GOT3 (cell line): ENCODE measurements around the gene CIBAR2.
"Not testable (repeated sequence)": the region's sequence is repeated elsewhere in the genome, so short reads cannot be mapped to it uniquely, and the experiment has no call there.

Source experiments
- DNase-seq: peaks from one replicate; lab custom pipeline; 2025; ENCODE audit warnings: mixed read lengths; lab: John Stamatoyannopoulos, UW

CIBAR2 gene

DNA sequence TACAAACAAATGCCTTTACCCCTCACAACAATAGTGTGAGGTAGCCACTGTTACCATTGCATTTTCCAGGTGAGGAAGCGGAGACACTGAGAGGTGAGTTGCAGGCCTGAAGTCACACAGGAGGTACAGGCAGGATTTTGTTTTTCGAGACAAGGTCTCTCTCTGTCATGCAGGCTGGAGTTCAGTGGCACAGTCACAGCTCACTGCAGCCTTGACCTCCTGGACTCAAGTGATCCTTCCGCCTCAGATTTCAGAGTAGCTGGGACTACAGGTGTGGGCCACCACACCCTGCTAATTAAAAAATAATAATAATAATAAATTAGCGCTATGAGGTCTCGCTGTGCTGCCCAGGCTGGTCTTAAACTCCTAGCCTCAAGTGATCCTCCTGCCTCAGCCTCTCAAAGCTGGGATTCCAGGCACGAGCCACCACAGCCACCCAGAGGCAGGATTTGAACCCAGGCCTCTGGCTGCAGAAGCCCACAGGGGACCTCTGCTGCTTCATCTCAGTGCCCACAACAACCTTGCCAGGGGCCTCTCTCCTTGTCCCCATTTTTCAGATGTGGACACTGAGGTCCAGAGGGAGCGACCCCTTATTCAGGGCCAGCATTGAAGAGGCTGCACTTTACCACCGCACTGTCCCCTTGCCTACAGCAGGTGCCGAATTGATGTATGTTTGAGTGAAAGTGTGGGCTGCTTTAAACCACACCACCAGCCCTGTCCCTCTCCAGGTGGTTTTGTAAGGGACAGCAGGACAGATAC lies 16.0 kb upstream of the CIBAR2 start:
- DNase-seq: no peak

DNA sequence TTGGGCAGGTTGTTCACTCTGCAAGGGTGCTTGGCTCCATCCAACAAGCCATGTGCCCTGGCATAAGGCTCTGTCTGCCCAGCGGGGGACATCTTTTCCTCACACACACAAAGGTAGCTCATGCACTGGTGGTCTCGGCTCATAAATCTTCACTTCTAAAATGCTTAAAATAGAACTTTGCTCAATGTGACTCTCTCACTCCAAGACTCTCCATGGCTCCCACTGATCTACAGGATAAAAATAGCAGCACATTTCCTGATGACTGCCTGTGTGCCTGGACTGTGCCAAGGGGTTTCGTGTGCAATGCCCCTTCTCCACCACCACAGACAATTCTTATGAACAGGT lies 15.1 kb upstream of the CIBAR2 start:
- DNase-seq: no peak

DNA sequence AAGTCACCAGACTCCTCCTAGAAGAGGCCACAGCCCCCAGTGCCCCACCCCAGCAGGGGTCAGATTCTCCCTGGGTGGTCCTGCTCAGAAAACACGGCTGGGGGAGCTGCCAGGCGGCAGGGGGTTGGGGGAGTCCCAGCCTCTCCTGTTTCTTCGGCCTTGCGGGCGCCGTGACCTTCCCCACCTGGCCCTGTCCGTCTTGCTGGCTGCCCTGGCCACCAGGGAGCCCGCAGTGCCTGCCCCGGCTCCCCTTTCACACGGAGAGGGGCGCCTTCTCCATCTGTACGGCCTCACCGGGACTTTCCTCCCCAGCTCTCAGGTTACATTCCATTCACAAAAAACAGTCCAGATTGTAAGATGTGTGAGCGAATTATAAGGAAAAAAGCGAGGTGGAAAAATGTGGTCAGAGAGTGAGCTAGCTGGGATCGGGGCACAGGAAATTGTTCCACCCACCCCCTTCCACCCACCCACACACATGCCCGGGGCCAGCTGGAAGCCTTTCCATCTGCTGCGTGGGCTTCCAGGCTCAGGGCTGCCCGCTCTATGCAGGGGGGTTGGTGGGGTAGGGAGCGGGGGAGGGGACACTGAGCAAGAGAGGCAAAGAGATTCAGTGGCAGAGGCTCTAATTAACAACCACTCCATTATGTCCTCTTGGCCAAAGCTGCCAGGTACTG lies 14.6 kb upstream of the CIBAR2 start:
- no peak for DNase-seq

DNA sequence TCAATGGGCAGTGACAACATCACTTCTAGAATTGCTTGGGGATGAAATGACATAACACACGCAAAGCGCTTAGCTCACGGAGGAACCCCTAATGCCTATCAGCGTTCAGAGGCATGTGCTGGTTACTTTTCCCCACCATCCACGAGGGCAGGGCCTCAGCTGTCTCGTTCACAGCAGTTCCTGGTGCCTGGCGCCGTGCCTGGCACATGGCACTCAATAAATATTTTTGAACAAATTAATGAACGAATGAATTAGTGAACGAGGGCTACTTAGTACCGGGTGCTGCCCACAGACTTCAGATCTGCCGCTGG lies 14.1 kb upstream of the CIBAR2 start:
- no peak for DNase-seq

DNA sequence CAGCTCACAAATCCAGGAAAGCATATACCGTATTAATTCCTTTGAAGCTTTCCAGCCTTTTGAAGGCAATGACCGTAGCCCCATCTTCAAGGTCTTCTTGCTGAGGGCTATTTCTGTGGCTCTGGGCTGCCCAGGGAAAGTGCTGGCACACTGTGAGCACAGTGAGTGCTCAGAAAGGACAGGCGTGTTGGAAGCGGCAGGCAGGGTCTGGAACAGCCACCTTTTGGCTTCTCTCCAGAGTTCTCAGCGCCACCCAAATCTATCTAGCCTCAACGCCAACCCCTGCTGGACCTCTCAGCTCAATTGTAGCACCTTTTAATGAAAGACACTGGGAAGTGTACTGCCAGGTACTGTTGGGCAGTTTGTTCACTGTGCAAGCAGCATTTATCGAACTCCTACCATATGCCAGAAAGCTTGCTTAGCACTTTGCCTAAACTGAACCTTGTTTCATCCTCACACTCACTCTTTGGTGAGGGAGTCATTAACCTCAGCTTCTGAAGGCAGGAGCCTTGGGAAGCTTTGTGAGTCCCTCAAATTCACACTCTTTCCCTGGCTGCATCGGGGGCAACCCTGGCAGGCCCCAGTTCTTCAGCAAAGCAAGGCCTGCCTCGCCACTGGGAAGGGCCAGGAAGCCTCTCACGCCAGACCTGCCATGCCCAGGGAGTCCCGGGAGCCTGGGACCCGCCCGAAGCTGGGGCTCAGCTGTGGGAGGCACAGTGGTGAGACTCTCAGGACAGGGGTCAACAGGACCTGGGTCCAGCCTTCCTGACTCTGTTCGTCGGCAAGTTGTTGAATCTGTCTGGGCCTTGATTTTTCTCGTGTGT lies 13.5 kb upstream of the CIBAR2 start:
- no peak for DNase-seq

DNA sequence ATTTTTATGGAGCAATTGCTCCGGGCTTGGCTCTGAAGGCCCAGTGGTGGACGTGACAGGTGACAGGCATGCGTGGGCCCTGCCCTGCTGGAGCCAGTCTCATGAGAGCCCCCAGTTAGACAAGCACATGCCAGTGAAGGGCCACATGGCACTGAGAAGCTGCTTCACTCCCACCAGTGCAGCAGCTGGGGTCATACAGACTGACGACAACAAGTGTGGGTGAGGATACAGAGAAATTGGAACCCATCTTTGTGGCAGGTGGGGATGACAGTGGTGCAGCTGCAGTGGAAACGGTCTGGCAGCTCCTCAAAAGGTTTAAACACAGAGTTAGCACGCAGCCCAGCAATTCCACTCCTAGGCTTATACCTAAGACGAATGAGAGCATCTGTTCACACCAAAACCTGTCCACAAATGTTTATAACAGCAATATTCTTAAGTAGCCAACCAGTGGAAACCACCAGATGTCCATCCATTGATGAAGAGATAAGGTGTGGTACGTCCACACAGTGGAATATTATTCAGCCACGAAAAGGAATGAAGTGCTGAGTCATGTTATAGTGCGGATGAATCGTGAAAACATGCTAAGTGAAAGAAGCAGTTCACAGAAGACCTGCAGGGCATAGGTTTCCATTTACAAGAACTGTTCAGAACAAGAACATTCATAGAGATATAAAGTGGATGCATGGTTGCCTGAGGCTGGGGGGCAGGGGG lies 12.5 kb upstream of the CIBAR2 start:
- DNase-seq: no peak

DNA sequence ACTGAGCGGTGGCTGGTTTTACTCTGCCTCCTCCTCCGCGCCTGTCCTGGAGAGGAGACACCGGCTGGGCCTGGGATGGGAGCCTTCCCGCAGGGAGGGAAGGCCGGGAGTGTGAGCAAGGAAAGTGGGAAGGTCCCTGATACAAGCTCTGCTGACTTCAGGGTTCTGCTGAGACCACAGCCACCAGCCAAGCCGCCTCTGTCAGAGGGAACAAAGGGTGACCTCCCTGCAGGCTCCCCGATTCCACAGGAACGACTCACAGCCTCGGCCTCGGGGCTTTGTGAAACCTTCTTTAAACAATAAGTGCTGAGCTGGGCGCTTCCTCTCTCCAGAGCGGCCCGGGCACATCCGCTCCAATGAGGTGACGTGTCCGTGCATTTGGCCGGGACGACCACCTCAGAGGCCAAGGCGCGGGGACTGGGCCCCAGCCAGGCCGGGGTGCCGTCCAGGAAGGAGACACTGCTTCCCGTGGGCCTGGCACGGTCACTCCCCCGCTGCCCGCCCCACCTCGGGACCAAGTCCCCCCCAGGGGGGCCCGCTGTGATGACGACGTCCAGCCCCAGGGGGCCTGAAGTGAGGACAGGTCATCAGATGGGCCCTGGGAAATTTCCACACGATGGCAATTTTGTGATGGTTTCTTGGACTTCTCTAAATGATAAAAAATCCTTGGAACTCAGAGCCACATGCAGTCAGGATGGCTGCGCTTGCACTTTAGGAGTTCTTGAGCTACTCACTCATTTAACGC lies 11.8 kb upstream of the CIBAR2 start:
- no peak for DNase-seq

DNA sequence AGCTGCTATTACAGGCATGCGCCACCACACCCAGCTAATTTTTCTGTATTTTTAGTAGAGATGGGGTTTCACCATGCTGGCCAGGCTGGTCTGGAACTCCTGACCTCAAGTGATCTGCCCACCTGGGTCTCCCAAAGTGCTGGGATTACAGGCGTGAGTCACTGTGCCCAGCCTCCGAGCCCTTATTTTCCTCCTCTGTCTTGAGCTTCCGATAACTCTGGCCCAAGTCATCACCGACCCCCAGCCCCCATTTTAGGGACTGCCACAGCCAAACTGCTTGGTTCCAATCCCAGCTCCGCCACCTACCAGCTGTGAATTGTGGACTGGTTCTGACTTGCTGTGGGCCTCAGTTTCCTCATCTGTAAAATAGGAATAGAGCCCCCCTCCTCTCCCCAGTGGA lies 11.2 kb upstream of the CIBAR2 start:
- not testable (repeated sequence) for DNase-seq

DNA sequence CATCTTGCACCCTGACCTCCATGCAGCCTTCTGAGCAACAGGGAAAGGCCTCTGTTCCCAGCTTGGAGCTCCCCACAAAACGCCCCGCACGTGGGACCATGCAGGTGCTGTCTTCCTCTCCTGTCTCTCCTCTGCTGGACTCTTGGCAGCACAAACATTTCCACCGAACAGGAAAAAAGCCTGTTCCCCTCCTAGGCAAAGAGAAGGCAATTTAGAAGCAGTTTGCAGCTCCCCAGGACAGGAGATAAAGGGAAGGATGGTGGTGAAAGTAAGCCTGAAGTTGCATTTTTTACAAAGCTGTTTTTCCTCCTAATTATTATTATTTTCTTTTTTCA lies 7.7 kb upstream of the CIBAR2 start:
- DNase-seq: no peak

DNA sequence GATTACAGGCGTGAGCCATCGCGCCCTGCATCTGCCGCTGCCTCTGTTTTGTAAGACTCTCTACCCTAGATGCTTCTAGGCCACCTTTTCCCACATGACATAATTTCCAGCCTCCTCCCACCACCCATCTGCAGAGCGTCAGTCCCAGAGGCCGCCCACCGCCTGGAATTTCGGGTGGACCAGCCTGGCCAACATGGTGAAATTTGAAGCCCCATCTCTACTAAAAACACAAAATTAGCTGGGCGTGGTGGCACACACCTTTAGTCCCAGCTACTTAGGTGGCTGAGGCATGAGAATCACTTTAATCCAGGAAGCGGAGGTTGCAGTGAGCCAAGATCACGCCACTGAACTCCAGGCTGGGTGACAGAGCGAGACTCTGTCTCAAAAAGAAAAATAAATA lies 5.1 kb upstream of the CIBAR2 start:
- DNase-seq: no peak

DNA sequence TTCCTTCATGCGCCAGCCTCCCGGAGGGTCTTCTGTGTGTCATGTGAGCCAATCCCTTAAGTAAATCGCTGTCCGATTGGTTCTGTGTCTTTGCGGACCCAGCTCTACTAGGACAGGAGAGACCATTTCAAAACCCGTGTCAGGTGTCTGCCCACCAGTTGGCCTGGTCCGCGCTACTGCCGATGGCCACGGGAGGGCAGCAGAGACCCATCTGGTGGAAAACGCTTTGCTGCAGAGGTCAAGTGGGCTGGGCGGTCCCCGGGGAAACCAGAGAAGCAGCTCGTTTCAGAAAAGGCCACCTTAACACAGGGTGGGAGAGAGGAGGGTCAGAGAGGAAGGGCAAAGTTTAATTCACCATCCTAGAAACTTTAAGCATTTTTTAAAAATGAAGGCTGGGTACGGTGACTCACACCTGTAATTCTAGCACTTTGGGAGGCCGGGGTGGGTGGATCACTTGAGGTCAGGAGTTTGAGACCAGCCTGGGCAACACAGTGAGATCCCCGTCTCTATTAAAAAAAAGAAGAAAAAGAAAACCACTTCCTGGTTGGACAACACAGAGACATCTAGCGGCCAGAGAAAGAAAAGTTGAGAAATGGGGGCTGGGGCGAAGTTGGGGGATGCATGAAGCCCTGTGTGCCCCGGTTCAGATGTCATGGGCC lies 2.8 kb upstream of the CIBAR2 start:
- peak; percentile 53 for DNase-seq

DNA sequence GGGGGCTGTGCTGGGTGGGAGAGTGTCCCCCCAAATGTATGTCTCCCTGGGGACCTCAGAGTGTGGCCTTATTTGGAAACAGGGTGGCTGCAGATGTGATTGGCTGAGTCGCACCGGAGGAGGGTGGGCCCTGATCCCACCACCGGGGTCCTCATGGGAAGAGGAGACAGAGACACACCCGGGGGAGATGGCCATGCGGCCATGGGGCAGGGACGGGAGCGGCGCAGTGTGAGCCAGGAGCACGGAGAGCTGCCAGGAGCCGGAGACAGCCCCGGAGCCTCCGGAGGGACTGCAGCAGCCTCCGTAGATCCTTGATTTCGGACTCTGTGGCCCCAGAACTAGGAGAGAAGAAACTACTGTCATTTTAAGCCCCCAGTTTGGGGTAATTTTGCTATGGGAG lies 1.6 kb upstream of the CIBAR2 start:
- no peak for DNase-seq

DNA sequence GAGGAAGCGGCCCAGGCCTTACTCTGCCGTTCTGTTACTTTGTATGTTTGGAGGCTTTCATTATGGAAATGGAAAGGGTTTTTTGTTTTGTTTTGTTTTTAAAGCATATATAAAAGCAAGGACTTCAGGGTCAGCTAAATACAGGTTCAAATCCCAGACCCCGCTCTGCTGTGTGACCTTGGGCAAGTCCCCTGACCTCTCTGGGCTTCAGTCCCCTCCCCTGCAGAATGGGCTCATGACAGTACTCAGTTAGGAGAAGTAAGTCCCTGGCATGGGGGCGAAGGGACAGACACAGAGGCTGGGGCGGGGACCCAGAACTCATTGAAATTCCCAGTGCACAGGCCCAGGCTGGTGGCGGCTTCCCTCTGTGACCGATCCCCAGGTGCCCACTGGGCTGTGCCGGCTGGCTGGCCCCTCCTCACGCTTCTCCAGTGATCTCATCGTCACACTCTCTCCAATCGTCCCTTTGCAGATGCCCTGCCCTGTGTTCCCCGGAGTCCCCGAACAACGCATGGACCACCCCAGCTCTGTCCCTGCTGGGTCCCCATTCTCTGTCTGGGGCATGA lies 979 bp upstream of the CIBAR2 start:
- DNase-seq: no peak

DNA sequence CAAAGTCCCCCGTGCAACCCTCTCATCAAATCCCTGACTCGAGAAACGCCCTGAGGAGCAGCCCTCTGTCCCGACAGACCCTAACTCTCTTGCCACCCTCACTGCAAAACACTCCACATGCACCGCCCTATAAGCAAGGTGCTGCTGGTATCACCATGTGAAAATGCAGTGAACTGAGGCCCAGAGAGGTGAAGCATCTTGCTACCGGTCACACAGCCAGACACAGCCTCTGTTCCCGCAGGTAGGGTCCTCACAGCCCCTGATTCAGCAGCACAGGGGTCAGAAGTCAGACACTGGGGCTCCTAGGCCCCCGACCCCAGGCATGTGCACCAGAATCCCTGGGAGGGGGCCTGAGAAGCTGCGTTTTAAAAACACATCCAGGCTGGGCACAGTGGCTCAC lies 1.1 kb downstream of the CIBAR2 start:
- DNase-seq: no peak

DNA sequence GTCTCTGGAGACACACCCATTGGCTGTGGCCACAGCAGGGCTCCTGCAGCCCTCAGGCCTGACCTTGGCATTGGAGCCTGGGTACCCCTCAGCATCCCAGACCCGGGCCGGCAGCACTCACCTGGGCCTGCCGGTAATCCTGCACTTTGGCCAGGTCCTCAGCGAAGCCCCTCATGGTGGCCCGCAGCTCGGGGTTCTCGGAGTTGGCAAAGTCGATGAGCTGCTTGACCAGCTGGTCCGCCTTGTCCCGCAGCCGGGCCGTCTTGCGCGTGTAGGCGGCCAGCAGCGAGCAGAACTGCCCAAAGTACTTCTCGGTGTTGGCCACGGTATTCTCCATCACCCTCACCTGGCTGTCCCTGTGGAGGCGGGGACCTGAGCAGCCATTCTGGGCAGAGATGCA lies 2.2 kb downstream of the CIBAR2 start:
- DNase-seq: no peak

DNA sequence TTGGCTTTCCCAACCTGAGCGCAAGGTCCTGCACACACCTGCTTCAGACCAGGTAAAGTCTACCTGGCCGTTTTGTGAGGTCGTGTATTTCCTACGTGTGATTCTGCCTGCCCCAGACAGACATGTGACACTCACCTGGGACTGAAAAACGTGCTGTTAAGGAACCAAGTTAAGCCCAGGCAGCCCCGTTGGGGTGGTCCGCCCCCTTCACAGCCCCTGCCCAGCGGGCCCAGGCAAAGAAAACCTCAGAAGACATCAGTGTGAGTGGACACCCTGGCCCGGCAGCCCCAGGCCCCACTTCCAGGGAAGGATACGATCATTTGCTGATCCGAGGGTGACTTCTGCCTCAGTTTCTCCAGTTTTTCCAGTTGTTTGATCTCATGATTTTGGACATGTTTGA lies 4.7 kb downstream of the CIBAR2 start:
- no peak for DNase-seq

DNA sequence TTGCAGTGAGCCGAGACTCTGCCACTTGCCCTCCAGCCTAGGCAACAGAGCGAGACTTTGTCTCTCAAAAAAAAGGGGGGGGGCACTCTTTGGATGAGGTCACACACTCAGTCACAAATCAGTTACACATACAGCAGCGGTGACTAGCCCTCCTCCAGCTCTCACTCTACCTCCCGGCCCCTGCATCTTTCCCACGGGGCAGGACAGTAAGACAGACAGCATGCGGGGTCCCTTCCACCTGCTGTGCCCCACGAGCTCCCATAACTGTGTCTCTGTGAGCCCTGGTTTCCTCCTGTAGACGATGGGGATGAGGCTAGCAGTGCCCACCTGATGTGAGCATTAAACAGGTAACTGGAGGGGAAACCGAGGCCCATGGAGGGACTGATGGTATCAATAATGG lies 5.2 kb downstream of the CIBAR2 start:
- DNase-seq: no peak

DNA sequence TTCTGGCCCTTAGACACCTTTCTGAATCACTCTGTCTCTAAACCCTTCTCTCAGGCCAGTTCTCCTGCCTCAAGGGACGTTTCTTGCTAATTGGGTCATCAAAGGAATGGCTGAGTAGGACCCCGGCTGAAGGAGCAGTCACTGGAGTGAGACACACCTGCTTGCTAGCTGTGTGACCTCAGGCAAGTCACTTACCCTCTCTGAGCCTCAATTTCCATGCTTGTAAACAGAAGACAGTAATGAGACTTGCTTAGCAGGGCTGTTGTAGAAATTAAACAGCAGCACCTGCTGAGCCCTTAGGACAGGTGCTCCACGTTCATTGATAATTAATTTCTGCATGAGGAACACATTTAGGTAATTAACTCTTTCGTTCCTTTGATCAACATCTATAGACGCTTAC lies 6.8 kb downstream of the CIBAR2 start:
- no peak for DNase-seq

DNA sequence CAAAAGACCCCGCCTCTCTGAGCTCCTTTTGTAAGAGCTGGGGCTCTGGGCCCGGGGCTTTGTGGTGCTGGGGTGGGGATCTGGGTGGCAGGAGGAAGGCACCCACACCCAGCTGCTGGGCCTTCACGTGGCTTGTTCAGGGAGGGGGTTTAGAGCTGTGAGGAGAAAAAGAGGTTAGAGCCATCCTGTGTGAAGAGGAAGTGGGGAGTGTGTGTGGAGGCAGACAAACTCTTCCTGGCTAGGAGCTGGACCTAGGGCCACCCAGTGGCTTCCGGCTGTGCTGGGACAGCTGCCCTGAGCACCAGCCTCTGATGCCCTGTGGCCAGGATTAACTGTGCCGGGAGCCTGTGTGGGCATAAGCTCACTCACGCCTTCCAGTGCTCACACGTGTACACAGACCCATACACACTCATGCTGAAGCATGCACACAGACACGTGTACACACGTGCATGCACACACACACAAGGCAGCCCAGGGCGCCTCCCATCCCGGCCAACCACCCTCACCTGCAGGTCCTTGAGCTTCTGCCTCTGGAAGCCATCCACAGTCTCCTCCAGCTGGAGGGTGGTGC lies 7.4 kb downstream of the CIBAR2 start:
- no peak for DNase-seq

DNA sequence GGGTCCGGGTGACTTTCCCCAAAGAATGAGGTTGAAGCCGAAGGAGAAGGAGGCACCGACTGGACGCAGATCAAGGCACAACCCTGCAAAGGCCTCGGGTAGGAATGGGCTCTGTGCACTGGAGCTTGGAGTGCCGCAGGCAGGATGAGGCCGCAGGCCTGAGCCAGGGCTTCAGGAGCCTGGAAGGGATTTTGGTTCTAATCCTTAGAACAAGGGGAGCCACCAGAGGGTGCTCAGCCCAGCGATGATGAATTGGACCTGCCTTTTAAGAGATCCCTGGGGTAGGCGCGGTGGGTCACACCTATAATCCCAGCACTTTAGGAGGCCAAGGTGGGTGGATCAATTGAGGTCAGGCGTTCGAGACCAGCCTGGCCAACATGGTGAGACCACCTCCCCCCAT lies 8.1 kb downstream of the CIBAR2 start:
- DNase-seq: no peak
